Measurements from ENCODE around the gene GPD2.

The GPD2 gene

GRCh38 chr2:156437931-156438410, 1.8 kb downstream of the GPD2 start:
- Histone ChIP-seq H3K27ac (ENCODE audit: low read depth, low read length) (no peak overlapping the region), H3K9ac (ENCODE audit: low read length) (no peak overlapping the region), H3K27me3 (ENCODE audit: control insufficient read depth in 1 of 2, insufficient read depth in 2 of 2, low read length in 2 of 2) (no peaks in the 10 kb centered on the region), H3K9me3 (ENCODE audit: low read length) (no peaks in the 10 kb centered on the region), H3K36me3 (ENCODE audit: insufficient read depth, low read length) (no peaks in the 10 kb centered on the region), H3K4me3 (ENCODE audit: low read depth in 1 of 2, low read length in 2 of 2) (no peak overlapping the region), H3K4me1 (ENCODE audit: insufficient read depth, low read length) (peaks cover 19% of the 10 kb centered on the region)

DNA sequence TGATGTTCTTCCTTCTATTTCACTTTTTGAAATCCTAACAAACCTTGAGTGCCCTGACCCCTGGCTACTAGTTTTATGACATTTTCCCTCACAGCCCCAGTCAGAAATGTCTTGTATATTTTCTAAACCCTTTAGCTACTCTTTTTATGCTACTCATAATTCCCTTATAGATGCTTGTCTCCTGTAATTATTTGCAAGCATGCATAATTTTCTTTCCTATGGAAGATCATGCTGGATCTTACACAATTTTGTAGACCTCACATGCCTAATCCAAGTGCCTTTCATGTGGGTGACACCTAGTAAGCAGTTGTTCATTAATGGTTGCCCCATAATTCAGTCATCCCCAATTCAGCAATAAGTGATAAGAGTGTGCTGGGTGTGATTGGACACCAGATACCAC, 6.9 kb downstream of the GPD2 start:
- Histone ChIP-seq H3K27ac (ENCODE audit: low read depth, low read length) (no peak overlapping the region), H3K36me3 (ENCODE audit: insufficient read depth, low read length) (no peaks in the 10 kb centered on the region), H3K9me3 (ENCODE audit: low read length) (no peaks in the 10 kb centered on the region), H3K9ac (ENCODE audit: low read length) (no peak overlapping the region), H3K4me3 (ENCODE audit: low read depth in 1 of 2, low read length in 2 of 2) (no peak overlapping the region), H3K27me3 (ENCODE audit: control insufficient read depth in 1 of 2, insufficient read depth in 2 of 2, low read length in 2 of 2) (no peaks in the 10 kb centered on the region), H3K4me1 (ENCODE audit: insufficient read depth, low read length) (no peaks in the 10 kb centered on the region)

- Histone ChIP-seq H3K27ac (ENCODE audit: low read depth, low read length) (no peak overlapping the region), H3K9me3 (ENCODE audit: low read length) (no peaks in the 10 kb centered on the region), H3K36me3 (ENCODE audit: insufficient read depth, low read length) (no peaks in the 10 kb centered on the region), H3K4me1 (ENCODE audit: insufficient read depth, low read length) (no peaks in the 10 kb centered on the region), H3K9ac (ENCODE audit: low read length) (no peak overlapping the region), H3K4me3 (ENCODE audit: low read depth in 1 of 2, low read length in 2 of 2) (no peak overlapping the region), H3K27me3 (ENCODE audit: control insufficient read depth in 1 of 2, insufficient read depth in 2 of 2, low read length in 2 of 2) (no peaks in the 10 kb centered on the region)
Measured at GRCh38 chr2:156445296-156446220, 9.4 kb downstream of the GPD2 start.

DNA sequence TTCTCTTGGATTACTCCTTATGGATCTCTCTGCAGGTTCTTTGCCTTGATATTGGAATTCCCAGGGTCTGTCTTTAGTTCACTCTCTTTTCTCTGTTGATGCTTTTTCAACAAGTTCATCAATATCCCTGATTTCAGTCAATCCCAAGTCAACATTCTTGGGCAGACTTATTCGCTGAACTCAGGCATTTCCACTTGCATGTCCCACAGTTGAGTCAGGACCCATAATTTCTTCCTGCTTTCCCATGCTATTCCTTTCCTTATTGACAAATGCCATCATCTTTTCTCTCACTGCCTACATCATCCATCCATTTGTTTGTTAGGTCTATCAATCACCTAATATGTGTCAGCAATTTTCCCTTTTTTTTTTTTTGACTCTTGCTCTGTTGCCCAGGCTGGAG, 11.6 kb downstream of the GPD2 start:
- Histone ChIP-seq H3K27me3 (ENCODE audit: control insufficient read depth in 1 of 2, insufficient read depth in 2 of 2, low read length in 2 of 2) (no peaks in the 10 kb centered on the region), H3K27ac (ENCODE audit: low read depth, low read length) (no peak overlapping the region), H3K9ac (ENCODE audit: low read length) (no peak overlapping the region), H3K36me3 (ENCODE audit: insufficient read depth, low read length) (no peaks in the 10 kb centered on the region), H3K4me1 (ENCODE audit: insufficient read depth, low read length) (no peaks in the 10 kb centered on the region), H3K9me3 (ENCODE audit: low read length) (no peaks in the 10 kb centered on the region), H3K4me3 (ENCODE audit: low read depth in 1 of 2, low read length in 2 of 2) (no peak overlapping the region)

DNA sequence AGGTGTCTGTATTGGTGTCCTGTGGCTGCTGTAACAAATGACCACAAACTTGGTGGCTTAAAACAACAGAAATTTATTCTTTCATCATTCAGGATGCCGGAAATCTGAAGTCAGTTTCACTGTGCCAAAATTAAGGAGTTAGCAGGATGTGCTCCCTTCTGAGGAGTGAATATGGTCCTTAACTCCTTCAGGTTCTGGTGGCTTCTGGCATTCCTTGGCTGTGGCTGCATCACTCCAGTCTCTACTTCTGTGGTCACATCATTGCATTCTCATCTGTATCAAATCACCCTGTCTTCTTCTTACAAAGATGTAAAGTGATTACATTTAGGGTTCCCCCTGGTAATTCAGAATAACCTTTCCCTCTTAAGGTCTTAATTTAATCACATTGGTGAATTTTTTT, 12.6 kb downstream of the GPD2 start:
- Histone ChIP-seq H3K4me1 (ENCODE audit: insufficient read depth, low read length) (no peaks in the 10 kb centered on the region), H3K27me3 (ENCODE audit: control insufficient read depth in 1 of 2, insufficient read depth in 2 of 2, low read length in 2 of 2) (no peaks in the 10 kb centered on the region), H3K27ac (ENCODE audit: low read depth, low read length) (no peak overlapping the region), H3K4me3 (ENCODE audit: low read depth in 1 of 2, low read length in 2 of 2) (no peak overlapping the region), H3K9ac (ENCODE audit: low read length) (no peak overlapping the region), H3K36me3 (ENCODE audit: insufficient read depth, low read length) (no peaks in the 10 kb centered on the region), H3K9me3 (ENCODE audit: low read length) (no peaks in the 10 kb centered on the region)

DNA sequence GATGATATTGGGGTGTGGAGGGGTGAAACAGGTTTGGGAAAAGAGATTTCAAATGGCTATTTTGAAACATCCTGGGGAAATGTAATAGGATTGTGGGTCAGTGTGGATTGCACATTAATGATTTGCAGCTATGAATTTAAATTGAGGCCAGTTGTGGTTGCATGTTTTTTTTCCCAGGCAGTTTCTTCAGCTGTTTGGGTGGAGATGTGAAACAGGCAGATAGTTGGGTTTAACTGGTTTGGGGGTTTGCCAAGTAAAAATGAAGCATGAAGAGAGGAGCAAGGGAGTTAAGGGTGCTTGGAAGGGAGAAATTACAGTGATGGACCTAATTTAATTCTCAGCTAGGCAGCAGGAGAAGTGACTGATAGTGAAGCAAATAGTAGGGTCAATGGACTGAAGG, 16.8 kb downstream of the GPD2 start:
- no peak overlapping the region for H3K4me3 ChIP-seq (ENCODE audit: low read depth in 1 of 2, low read length in 2 of 2)
- no peaks in the 10 kb centered on the region for H3K27me3 ChIP-seq (ENCODE audit: control insufficient read depth in 1 of 2, insufficient read depth in 2 of 2, low read length in 2 of 2)
- H3K9ac ChIP-seq (ENCODE audit: low read length): no peak overlapping the region
- H3K36me3 ChIP-seq (ENCODE audit: insufficient read depth, low read length): no peaks in the 10 kb centered on the region
- no peak overlapping the region for H3K27ac ChIP-seq (ENCODE audit: low read depth, low read length)
- no peaks in the 10 kb centered on the region for H3K9me3 ChIP-seq (ENCODE audit: low read length)
- no peaks in the 10 kb centered on the region for H3K4me1 ChIP-seq (ENCODE audit: insufficient read depth, low read length)

DNA sequence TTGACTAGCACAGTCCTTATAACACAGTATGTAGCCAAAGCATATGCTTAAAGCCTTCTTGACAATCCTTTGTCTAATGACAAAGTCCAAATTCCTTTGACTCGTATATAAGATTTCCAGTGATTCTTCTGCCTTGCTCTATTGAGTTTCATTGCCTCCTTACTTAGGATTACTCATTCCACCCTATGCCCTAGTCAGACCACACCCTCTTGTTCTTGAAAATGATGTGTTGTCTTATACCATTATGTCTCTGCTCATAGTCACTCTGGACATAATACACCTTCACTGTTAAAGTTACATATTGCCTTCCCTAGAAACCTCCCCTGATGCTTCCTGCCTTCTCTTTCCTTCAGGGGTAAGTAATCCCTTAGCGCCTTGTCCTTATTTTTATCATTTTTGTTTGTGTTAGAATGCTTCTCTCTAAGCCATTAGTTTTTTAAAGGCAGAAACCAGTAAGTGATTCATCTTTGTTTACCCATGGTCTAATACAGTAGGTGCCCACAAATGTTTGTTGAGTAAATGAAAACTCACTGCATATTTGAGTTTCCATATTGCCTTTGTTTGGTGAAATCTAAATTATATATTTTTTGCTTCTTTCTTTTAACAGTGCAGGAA, 19.3 kb downstream of the GPD2 start:
- Histone ChIP-seq H3K36me3 (ENCODE audit: insufficient read depth, low read length) (no peaks in the 10 kb centered on the region), H3K9me3 (ENCODE audit: low read length) (no peaks in the 10 kb centered on the region), H3K4me3 (ENCODE audit: low read depth in 1 of 2, low read length in 2 of 2) (no peak overlapping the region), H3K27ac (ENCODE audit: low read depth, low read length) (no peak overlapping the region), H3K27me3 (ENCODE audit: control insufficient read depth in 1 of 2, insufficient read depth in 2 of 2, low read length in 2 of 2) (no peaks in the 10 kb centered on the region), H3K4me1 (ENCODE audit: insufficient read depth, low read length) (no peaks in the 10 kb centered on the region), H3K9ac (ENCODE audit: low read length) (no peak overlapping the region)

DNA sequence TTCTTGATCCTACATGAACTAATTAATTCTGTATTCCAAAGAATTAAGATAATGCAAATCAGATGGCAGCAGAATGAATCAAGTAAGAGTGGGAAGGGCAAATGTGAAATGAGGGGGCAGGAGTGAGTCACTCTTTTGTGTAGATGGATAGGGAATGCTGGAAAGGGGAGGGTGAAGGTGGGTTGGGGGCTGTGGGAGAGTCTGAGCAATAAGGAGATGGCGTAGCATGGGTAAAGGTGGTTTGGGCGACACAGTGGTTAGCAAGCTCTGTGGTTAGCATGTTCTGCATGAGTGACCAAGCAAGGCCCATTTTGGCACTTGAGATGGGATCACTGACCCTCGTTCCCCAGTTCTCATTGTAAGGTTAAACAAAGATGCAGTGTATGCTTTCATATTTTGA, 20.4 kb downstream of the GPD2 start:
- H3K27me3 ChIP-seq (ENCODE audit: control insufficient read depth in 1 of 2, insufficient read depth in 2 of 2, low read length in 2 of 2): no peaks in the 10 kb centered on the region
- H3K9me3 ChIP-seq (ENCODE audit: low read length): no peaks in the 10 kb centered on the region
- no peak overlapping the region for H3K27ac ChIP-seq (ENCODE audit: low read depth, low read length)
- no peak overlapping the region for H3K9ac ChIP-seq (ENCODE audit: low read length)
- no peaks in the 10 kb centered on the region for H3K36me3 ChIP-seq (ENCODE audit: insufficient read depth, low read length)
- no peak overlapping the region for H3K4me3 ChIP-seq (ENCODE audit: low read depth in 1 of 2, low read length in 2 of 2)
- no peaks in the 10 kb centered on the region for H3K4me1 ChIP-seq (ENCODE audit: insufficient read depth, low read length)

- H3K4me1 ChIP-seq (ENCODE audit: insufficient read depth, low read length): no peaks in the 10 kb centered on the region
- H3K9me3 ChIP-seq (ENCODE audit: low read length): no peaks in the 10 kb centered on the region
- no peaks in the 10 kb centered on the region for H3K27me3 ChIP-seq (ENCODE audit: control insufficient read depth in 1 of 2, insufficient read depth in 2 of 2, low read length in 2 of 2)
- H3K4me3 ChIP-seq (ENCODE audit: low read depth in 1 of 2, low read length in 2 of 2): no peak overlapping the region
- H3K36me3 ChIP-seq (ENCODE audit: insufficient read depth, low read length): no peaks in the 10 kb centered on the region
- no peak overlapping the region for H3K9ac ChIP-seq (ENCODE audit: low read length)
- no peak overlapping the region for H3K27ac ChIP-seq (ENCODE audit: low read depth, low read length)
Measured at GRCh38 chr2:156457523-156458517, 21.6 kb downstream of the GPD2 start.

DNA sequence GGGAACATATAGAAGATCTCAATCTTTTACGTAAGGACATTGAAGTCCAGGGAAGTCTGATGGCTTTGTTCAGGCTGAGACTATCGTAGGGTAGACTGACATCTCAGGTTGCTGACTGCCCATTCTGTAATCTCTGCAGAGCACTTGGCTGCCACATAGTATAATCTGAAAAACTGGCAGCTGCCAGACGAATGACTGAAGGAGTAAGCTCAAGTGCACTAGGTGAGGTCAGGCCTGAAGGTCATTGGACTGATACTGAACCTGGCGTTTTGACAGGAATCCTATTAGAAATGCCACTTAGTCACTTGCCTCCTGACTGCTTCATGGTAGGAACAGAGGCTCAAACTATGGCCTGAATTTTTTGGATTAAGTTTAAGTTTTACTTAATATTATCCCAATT, 23.5 kb downstream of the GPD2 start:
- Histone ChIP-seq H3K4me1 (ENCODE audit: insufficient read depth, low read length) (no peaks in the 10 kb centered on the region), H3K27ac (ENCODE audit: low read depth, low read length) (no peak overlapping the region), H3K9ac (ENCODE audit: low read length) (no peak overlapping the region)

GRCh38 chr2:156464106-156464505, 27.9 kb downstream of the GPD2 start:
- no peaks in the 10 kb centered on the region for H3K9me3 ChIP-seq (ENCODE audit: low read length)
- H3K27me3 ChIP-seq (ENCODE audit: control insufficient read depth in 1 of 2, insufficient read depth in 2 of 2, low read length in 2 of 2): no peaks in the 10 kb centered on the region
- no peaks in the 10 kb centered on the region for H3K36me3 ChIP-seq (ENCODE audit: insufficient read depth, low read length)
- H3K4me3 ChIP-seq (ENCODE audit: low read depth in 1 of 2, low read length in 2 of 2): no peak overlapping the region
- H3K27ac ChIP-seq (ENCODE audit: low read depth, low read length): no peak overlapping the region
- peaks cover 25% of the 10 kb centered on the region for H3K4me1 ChIP-seq (ENCODE audit: insufficient read depth, low read length)
- no peak overlapping the region for H3K9ac ChIP-seq (ENCODE audit: low read length)

More for the DNA sequence above, 23.5 kb downstream of the GPD2 start:
- H3K4me3 ChIP-seq (ENCODE audit: low read depth in 1 of 2, low read length in 2 of 2): no peak overlapping the region
- no peaks in the 10 kb centered on the region for H3K36me3 ChIP-seq (ENCODE audit: insufficient read depth, low read length)
- no peaks in the 10 kb centered on the region for H3K9me3 ChIP-seq (ENCODE audit: low read length)
- no peaks in the 10 kb centered on the region for H3K27me3 ChIP-seq (ENCODE audit: control insufficient read depth in 1 of 2, insufficient read depth in 2 of 2, low read length in 2 of 2)

Measured in muscle layer of colon (tissue), 2 donors.